Measurements from ENCODE around the gene ZSCAN30.
A peak's percentile ranks its signal among the peaks of the same experiment; 100 is the strongest.

Gene ZSCAN30

DNA sequence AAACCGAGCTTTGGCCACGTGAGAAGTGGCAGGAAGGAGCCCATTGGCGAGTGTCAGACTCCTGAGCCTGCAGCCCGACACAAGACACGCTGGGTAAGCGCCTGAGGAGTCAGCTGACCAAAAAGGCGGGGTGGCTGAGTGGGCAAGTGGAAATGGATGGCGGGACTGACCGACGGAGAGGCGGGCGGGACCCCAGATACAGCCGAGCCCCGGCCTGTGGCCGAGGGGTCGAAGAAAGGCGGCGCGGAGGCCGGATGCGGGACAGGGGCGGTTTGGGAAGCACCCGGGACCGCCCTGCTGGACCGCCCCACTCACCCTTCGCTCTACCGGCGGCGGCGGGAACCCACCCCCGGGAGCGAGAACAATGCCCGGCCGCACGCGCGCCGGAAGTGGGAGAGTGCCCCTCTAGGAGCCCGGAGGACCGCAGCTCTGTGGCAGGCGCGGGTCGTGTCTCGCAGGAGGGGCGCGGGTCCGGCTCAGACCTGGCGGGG lies 22.8 kb downstream of the ZSCAN30 start:
- peaks cover 17% of the 10 kb centered on the region for H3K36me3 ChIP-seq (ENCODE audit: insufficient read depth, insufficient read length, low read length)
- H3K27me3 ChIP-seq (ENCODE audit: insufficient read depth, insufficient read length): no peaks in the 10 kb centered on the region
- peak overlapping the region; percentile 43 for H3K4me3 ChIP-seq (ENCODE audit: insufficient read length, low read depth)
- TF ChIP-seq SUZ12 (IDR thresholded peaks at IDR 0.05; ENCODE audit: extremely low read depth, insufficient read depth, insufficient read length) (no peak), YY1 (IDR thresholded peaks at IDR 0.05; ENCODE audit: insufficient read depth, insufficient read length) (no peak), ZNF274 (IDR thresholded peaks at IDR 0.05; ENCODE audit: low read depth, low read length) (no peak)
- DNase-seq (ENCODE audit: low read depth, low spot score): peak; percentile 56
- peaks cover 4% of the 10 kb centered on the region; the same call in 1 of the 2 replicates for H3K9me3 ChIP-seq (ENCODE audit: insufficient read depth, low read length)
- peak overlapping the region; percentile 21 for H3K9ac ChIP-seq (ENCODE audit: insufficient read length, low read depth)
- no peaks in the 10 kb centered on the region for H3K4me1 ChIP-seq (ENCODE audit: insufficient read depth, insufficient read length)

DNA sequence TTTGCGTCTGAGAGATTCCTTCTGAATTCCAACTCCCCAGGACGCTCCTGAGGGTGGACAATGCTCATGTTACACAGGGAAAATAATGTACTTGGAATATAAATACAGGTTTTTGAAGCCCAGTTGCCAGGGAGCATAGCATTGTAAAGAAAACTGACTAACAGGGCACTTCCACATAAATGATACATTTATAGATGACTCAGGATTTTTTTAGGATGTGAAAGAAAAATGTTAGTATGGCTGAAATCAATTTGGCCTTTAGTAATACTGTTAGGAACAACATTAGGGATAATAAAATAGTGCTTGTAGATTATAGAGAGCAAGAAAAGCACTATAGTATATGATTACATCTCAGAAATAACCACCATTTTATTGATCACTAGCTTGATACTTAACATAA lies 25.6 kb downstream of the ZSCAN30 start:
- no peak for TF ChIP-seq YY1 (IDR thresholded peaks at IDR 0.05; ENCODE audit: insufficient read depth, insufficient read length)
- no peak for TF ChIP-seq ZNF274 (IDR thresholded peaks at IDR 0.05; ENCODE audit: low read depth, low read length)
- no peak for TF ChIP-seq SUZ12 (IDR thresholded peaks at IDR 0.05; ENCODE audit: extremely low read depth, insufficient read depth, insufficient read length)
- peaks cover 19% of the 10 kb centered on the region for H3K36me3 ChIP-seq (ENCODE audit: insufficient read depth, insufficient read length, low read length)

GRCh38 chr18:35256947-35257346 lies 33.1 kb downstream of the ZSCAN30 start:
- H3K4me3 ChIP-seq (ENCODE audit: insufficient read length, low read depth): no peak overlapping the region
- DNase-seq (ENCODE audit: low read depth, low spot score): no peak
- TF ChIP-seq SUZ12 (IDR thresholded peaks at IDR 0.05; ENCODE audit: extremely low read depth, insufficient read depth, insufficient read length) (no peak), ZNF274 (IDR thresholded peaks at IDR 0.05; ENCODE audit: low read depth, low read length) (no peak), YY1 (IDR thresholded peaks at IDR 0.05; ENCODE audit: insufficient read depth, insufficient read length) (no peak)
- H3K36me3 ChIP-seq (ENCODE audit: insufficient read depth, insufficient read length, low read length): peaks cover 31% of the 10 kb centered on the region
- H3K9me3 ChIP-seq (ENCODE audit: insufficient read depth, low read length): peaks cover 29% of the 10 kb centered on the region
- no peaks in the 10 kb centered on the region for H3K27me3 ChIP-seq (ENCODE audit: insufficient read depth, insufficient read length)
- H3K4me1 ChIP-seq (ENCODE audit: insufficient read depth, insufficient read length): no peaks in the 10 kb centered on the region
- H3K9ac ChIP-seq (ENCODE audit: insufficient read length, low read depth): no peak overlapping the region

More for the DNA sequence above, 25.6 kb downstream of the ZSCAN30 start:
- no peaks in the 10 kb centered on the region for H3K4me1 ChIP-seq (ENCODE audit: insufficient read depth, insufficient read length)
- H3K4me3 ChIP-seq (ENCODE audit: insufficient read length, low read depth): no peak overlapping the region
- no peak overlapping the region for H3K9ac ChIP-seq (ENCODE audit: insufficient read length, low read depth)
- H3K27me3 ChIP-seq (ENCODE audit: insufficient read depth, insufficient read length): no peaks in the 10 kb centered on the region
- no peak for DNase-seq (ENCODE audit: low read depth, low spot score)
- no peaks in the 10 kb centered on the region; the same call in 1 of the 2 replicates for H3K9me3 ChIP-seq (ENCODE audit: insufficient read depth, low read length)

- H3K36me3 ChIP-seq (ENCODE audit: insufficient read depth, insufficient read length, low read length): peaks cover 45% of the 10 kb centered on the region
- H3K9me3 ChIP-seq (ENCODE audit: insufficient read depth, low read length): peaks cover 37% of the 10 kb centered on the region
- TF ChIP-seq ZNF274 (IDR thresholded peaks at IDR 0.05; ENCODE audit: low read depth, low read length): peak; percentile 74
- TF ChIP-seq YY1 (IDR thresholded peaks at IDR 0.05; ENCODE audit: insufficient read depth, insufficient read length): no peak
- no peak overlapping the region for H3K4me3 ChIP-seq (ENCODE audit: insufficient read length, low read depth)
- H3K4me1 ChIP-seq (ENCODE audit: insufficient read depth, insufficient read length): no peaks in the 10 kb centered on the region
- no peak overlapping the region for H3K9ac ChIP-seq (ENCODE audit: insufficient read length, low read depth)
- H3K27me3 ChIP-seq (ENCODE audit: insufficient read depth, insufficient read length): no peaks in the 10 kb centered on the region
- no peak for DNase-seq (ENCODE audit: low read depth, low spot score)
Measured at GRCh38 chr18:35253655-35254287, 36.3 kb downstream of the ZSCAN30 start.

- Histone ChIP-seq H3K9ac (ENCODE audit: insufficient read length, low read depth) (no peak overlapping the region), H3K4me1 (ENCODE audit: insufficient read depth, insufficient read length) (no peaks in the 10 kb centered on the region), H3K9me3 (ENCODE audit: insufficient read depth, low read length) (peaks cover 37% of the 10 kb centered on the region), H3K36me3 (ENCODE audit: insufficient read depth, insufficient read length, low read length) (peaks cover 53% of the 10 kb centered on the region), H3K27me3 (ENCODE audit: insufficient read depth, insufficient read length) (no peaks in the 10 kb centered on the region), H3K4me3 (ENCODE audit: insufficient read length, low read depth) (no peak overlapping the region)
- DNase-seq (ENCODE audit: low read depth, low spot score): no peak
- no peak for TF ChIP-seq ZNF274 (IDR thresholded peaks at IDR 0.05; ENCODE audit: low read depth, low read length)
- TF ChIP-seq YY1 (IDR thresholded peaks at IDR 0.05; ENCODE audit: insufficient read depth, insufficient read length): no peak
Measured at GRCh38 chr18:35252466-35252865, 37.6 kb downstream of the ZSCAN30 start.

GRCh38 chr18:35248429-35248828 lies 41.6 kb downstream of the ZSCAN30 start:
- Histone ChIP-seq H3K4me1 (ENCODE audit: insufficient read depth, insufficient read length) (no peaks in the 10 kb centered on the region), H3K4me3 (ENCODE audit: insufficient read length, low read depth) (no peak overlapping the region), H3K27me3 (ENCODE audit: insufficient read depth, insufficient read length) (no peaks in the 10 kb centered on the region), H3K9me3 (ENCODE audit: insufficient read depth, low read length) (peaks cover 51% of the 10 kb centered on the region), H3K36me3 (ENCODE audit: insufficient read depth, insufficient read length, low read length) (peaks cover 79% of the 10 kb centered on the region), H3K9ac (ENCODE audit: insufficient read length, low read depth) (no peak overlapping the region)
- no peak for DNase-seq (ENCODE audit: low read depth, low spot score)
- no peak for TF ChIP-seq YY1 (IDR thresholded peaks at IDR 0.05; ENCODE audit: insufficient read depth, insufficient read length)
- no peak for TF ChIP-seq SUZ12 (IDR thresholded peaks at IDR 0.05; ENCODE audit: extremely low read depth, insufficient read depth, insufficient read length)
- no peak for TF ChIP-seq ZNF274 (IDR thresholded peaks at IDR 0.05; ENCODE audit: low read depth, low read length)

GRCh38 chr18:35247412-35248249 lies 42.4 kb downstream of the ZSCAN30 start:
- Histone ChIP-seq H3K36me3 (ENCODE audit: insufficient read depth, insufficient read length, low read length) (peaks cover 79% of the 10 kb centered on the region), H3K9ac (ENCODE audit: insufficient read length, low read depth) (no peak overlapping the region), H3K4me3 (ENCODE audit: insufficient read length, low read depth) (no peak overlapping the region), H3K4me1 (ENCODE audit: insufficient read depth, insufficient read length) (no peaks in the 10 kb centered on the region), H3K27me3 (ENCODE audit: insufficient read depth, insufficient read length) (no peaks in the 10 kb centered on the region), H3K9me3 (ENCODE audit: insufficient read depth, low read length) (peaks cover 51% of the 10 kb centered on the region)
- TF ChIP-seq SUZ12 (IDR thresholded peaks at IDR 0.05; ENCODE audit: extremely low read depth, insufficient read depth, insufficient read length): no peak
- no peak for TF ChIP-seq ZNF274 (IDR thresholded peaks at IDR 0.05; ENCODE audit: low read depth, low read length)
- no peak for TF ChIP-seq YY1 (IDR thresholded peaks at IDR 0.05; ENCODE audit: insufficient read depth, insufficient read length)
- DNase-seq (ENCODE audit: low read depth, low spot score): no peak

Measured in NT2/D1 (cell line).